ENCODE measurements around the gene ZNF827.
A peak's percentile ranks its signal among the peaks of the same experiment; 100 is the strongest.

ZNF827 gene

DNA sequence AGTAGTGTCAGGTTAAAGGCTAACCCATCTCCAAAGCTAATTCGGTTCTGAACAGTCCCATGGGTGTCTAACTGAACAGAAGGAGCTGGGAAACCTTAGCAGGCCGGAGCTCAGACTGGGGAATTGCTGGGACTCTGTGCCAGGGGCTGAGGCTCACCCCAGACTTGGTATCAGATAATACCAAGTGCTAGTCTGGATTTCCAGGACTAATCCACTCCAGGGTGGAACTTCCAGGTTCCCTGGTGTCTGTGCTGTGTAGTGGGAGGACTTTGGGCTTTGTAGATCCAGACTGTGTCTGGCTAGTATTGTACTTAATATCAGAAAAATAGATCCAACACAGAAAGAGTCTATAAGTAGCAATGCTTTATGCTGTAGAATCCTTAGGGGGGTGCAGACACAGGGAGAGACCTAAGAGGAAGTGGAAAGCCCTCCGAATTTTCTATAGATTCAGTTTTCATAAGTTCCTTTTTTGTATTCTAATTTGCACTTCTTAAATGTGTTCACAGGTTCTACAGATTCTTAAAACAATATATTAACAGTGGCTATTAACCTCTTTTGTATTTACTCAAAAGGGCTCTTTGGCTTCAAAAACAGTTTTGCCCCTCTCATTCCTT lies 4.1 kb downstream of the ZNF827 start:
- peak in 2 of 56 donors; percentile 5 to 6 for DNase-seq

DNA sequence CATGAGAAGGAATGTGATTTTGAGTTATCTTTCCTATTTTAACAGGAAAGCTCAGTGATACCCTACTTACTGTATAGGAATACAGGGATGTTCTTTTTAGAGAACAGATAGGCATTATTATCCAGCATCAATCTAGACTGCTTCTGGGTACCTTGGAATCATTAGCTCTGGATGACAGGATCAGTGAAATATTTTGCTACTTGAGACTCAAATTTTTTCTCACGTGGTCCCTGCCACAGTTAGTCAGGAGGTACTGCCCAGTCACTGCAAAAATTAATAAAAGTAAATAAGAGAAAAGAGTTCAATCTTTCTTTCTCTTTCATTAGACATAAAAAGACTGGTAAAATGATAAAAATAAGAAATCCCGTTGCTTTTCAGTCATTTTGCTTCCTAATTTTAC lies 5.5 kb downstream of the ZNF827 start:
- no peak for DNase-seq

DNA sequence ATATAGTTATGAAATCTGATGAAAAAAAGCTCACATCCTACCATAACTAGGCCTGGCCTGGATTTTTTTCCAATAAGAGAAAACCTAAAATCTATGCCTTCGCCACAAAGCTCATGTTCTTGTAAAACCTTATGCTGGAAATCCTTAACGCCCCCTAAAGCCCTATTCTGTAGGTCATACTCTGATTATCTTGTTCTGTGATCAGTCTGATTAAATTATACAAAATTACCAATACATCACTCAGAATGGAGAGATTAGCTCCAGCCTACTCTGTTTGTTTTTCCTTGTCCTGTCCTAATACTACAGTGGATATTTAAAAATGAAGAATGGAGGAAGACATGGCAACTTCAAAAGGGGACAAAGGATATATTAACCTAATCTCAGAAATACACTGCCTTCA lies 7.2 kb downstream of the ZNF827 start:
- DNase-seq, result no peak

DNA sequence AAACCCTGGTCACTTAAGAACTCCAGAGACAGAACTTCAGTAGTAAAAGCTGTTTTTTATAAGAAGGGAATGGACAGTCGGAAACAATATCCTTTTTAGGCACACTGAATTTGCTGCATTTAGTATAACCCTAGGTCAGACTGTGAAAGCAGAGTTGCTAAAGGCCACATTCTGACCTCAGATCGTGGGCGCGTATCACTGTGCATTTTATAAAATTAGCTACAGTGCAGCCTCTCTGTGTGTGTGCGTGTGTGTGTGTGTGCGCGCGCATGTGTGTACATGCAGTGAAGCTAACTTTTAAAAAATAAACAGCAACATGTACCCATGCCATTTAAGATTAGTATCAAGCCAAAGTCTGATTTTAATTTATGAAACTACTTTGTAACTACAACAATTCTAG lies 8.0 kb downstream of the ZNF827 start:
- no peak for DNase-seq

DNA sequence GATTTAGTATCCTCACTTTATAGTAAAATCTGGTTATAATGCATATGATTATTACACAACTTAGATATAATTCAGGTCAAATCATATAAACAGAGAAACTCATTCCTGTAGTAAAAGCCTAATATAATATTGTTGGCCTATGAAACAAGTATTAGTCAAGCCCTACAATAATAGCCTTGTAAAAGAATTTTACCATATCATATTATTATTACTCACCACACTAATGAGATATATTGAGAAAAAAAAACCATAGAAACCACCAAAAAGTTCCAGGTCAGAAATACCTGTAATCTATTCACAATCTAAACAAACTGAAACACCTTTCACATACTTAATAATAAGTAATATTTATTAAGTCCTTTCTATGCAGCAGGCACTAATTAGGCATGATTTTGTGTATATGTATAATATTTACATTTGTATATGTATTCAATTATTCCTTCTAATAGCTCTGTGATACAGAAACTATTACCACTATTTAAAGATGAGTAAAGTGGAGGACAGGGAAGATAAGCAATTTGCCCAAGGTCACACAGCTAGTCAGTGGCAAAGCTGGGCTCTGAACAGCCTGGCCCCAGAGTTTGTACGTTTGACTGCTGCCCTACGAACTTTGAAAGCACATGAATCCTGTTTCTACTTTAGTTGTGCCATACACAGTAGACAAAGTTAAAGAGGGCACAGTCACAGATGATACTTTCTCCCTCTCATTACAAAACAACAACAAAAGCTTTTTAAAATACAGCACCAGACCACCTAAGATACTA lies 9.0 kb downstream of the ZNF827 start:
- DNase-seq, result no peak

DNA sequence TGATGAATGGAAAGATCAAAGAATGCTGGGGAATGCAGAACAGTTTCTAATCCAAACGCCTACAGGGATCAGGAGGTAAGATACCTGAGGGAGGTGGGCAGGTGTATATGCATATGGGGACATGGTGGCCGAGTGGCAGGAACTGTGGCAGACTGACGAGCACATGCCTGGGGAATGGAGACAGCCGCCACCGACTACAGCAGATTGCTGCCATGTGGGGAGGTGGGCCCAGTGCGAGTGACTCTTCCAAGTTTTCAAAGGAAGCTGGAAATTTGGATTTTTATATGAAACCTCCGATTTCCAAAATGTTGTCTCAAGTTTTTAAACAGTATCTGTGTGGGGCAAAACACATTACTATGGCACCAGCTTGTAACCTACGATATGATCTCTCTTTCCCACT lies 9.9 kb downstream of the ZNF827 start:
- no peak for DNase-seq

DNA sequence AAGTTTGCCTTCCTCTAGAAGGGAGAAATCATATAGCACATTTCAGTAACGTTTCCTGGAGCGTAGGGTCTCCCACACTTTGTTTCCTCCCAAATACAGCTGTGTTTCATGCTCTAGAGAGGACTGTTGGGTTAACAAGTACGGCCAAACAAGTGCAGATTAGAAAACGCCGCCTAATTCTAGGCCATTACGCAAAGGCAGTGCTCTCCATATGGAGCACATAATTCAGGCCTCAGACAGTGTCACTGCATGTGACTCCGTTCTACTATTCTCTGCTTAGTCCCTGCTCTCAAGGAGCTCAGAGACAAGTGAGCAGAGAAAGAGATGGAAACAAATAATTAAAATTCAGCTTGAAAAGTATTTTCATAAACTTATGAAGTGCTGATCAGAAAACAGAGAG lies 11.6 kb downstream of the ZNF827 start:
- no peak for DNase-seq

DNA sequence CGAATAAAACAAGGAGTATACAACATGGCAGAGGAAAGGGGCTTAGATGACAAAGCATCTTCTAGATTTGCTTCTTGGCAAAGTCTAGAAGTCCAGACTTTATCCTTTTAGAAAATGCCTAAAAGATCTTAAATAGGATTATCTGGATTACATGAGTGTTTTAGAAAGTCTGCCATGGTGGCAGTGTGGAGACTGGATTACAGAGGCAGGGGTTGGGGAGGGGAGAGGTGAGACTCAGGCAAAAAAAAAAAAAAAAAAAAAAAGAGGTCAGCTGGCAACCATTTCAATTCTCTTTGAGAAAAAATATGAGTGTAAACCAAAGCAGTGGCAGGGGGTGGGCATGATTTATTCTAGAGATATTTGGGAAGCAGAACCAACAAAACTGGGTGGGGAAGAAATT lies 17.4 kb downstream of the ZNF827 start:
- no peak for DNase-seq

DNA sequence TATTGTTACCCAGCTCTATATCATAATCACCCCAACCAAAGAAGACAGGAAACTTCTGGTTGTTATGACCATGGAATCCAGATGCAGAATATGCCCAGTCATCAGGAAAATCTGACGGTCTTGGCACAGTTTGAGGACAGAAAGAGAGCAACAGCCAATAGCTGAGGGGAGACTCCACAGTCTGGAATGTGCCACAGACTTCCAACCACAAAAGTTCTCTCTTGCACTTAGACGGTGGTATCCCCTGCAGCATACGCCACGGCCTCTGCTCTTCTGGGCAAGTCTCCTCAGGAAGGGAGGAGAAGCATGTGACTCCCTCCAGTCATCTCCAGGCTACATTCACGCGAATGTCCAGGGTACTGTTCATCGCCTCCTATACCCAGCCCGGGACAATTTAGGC lies 18.4 kb downstream of the ZNF827 start:
- peak in 1 of 56 donors; percentile 8 for DNase-seq

DNA sequence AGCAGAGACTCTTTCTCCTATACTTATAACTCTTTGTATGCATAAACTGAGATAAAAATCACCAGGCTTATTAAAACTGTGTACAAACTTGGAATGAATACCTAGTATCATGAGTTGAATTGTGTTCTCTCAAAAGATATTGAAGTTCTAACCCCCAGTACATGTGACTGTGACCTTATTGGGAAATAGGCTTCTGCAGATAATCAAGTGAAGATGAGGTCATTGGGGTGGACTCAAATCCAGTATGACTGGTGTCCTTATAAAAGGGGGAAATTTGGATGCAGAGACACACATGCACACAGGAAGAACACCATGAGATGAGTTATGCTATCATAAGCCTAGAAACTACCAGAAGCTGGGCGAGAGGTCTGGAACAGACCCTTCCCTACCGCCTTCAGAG lies 26.2 kb downstream of the ZNF827 start:
- no peak for DNase-seq

DNA sequence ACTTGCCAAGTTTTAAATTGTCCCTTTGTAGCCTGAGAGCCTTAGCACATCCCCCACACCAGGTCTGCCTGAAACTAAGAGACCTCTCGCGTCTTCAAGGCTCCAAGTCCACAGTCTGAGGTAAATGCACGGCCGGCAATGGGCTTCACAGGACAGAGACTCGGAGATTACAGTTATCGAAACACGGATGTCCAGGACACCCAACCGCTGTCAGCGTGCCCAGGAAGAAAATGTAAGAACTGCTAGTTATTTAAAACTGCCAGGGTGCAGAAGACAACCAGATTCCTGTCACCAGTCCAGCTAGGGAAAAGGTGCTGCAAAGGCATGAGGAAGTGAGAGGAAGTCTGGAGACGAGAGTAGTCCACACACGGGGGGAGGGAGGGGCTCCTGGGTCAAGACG lies 28.9 kb downstream of the ZNF827 start:
- DNase-seq, result no peak

DNA sequence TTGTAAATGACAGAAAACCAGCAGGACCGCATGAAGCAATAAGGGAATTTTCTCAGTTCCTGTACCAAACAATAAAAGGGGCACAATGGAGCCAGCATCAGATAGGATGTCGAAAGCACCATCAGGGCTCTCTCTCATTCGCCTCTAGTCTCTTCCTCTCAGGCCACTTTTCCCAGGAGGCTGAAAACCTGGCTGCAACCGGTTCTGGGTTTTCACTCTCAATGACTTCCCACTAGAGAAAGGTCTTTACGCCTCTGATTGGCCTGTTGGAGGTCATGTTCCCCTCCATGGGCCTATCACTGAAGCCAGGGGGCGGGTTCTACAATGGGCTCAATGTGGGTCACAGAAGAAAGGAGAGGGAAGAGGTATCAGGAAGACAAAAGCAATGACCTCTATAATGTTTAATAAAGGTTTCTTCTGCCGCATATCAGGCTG lies 29.3 kb downstream of the ZNF827 start:
- DNase-seq, result peak in 17 of 56 donors; percentile 10 to 49 (median 26)

DNA sequence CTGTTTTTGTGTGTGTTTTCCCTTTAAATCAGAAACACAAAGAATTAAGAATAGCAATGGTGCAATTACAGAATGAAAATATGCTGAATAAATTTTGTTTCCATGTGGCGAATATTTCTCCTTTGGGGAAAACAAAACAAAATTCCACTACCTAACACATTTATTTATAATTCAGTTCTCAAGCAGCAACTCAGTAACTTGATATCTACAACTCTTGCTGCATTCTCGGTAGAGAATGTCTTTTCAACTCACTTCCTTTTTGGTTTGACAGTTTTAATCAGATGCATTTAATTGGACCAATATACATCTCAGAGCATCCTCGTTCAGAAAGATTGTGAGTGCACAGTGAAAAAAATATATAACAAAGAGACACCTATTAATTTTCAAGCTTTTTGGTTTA lies 30.8 kb downstream of the ZNF827 start:
- no peak for DNase-seq

DNA sequence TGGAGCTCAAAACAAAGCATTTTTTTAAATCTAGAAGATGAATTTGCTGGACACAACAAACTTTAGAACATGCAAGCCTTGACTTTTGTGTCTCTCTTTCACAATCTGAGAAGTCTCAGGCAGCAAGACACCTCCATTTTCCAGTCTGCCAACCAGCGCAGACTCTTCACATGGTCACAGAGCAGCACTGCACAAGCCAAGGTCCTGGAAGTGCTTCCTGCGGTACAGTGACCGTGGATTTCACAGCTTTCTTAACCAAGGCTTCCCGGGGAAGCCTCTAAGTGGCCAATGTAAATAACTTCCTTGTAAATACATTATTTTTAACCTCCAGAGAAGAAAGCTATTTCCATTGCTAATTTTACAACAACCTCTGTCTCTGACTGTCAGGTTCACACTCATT lies 31.2 kb downstream of the ZNF827 start:
- DNase-seq, result no peak

DNA sequence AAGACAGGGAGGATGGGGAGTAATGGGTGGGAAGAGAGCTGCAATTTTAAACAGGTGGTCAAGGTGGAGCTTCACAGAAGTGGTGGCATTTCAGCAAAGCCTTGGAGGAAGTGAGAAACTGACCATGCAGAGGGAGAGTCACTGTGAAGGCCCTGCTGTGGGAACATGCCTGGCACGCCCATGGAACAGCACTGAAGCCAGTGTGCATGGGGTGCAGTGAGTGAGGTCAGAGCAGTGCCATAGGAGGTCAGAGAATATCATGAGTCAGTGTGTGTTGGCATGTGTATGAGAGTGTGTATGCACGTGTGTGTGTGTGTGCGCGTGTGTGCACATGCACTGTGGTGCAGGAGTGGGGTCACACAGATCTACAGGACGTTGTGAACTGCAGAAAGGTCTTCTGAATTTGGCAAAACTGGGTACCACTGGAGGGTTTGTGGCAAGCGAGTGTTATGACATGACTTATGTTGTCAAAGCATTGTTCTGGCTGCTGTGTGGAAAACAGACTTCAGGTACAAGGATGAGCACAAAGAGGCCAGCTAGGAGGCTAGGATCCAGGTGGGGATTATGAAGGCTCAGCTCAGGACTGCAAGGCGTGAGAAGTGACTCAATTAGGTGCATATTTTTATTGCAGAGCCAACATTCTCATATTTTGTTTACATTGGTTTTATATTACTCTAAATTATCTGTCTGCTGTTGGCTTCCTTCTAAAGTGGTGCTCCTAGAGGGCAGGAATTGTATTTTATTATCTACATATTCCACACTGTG lies 34.0 kb downstream of the ZNF827 start:
- DNase-seq, result no peak

DNA sequence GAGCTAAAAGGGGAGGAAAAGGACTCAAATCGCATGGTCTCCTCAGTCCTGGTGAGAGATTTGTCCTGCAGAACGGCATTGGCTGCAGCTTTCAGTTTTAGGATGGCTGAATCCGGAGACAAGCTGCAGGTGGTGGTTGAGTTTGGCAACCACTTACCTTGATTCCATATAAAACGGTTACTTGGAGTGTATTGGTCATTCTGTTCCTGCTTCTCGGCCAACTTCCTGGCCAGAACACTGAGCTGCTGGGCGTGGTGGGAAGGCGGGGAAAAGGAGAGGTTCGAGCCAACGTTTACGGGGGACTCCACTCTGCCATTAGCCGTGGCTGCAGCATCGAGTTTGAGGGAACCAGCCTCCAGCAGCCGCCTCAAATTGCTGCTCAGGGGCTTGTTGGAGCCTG lies 36.1 kb downstream of the ZNF827 start:
- DNase-seq, result no peak

DNA sequence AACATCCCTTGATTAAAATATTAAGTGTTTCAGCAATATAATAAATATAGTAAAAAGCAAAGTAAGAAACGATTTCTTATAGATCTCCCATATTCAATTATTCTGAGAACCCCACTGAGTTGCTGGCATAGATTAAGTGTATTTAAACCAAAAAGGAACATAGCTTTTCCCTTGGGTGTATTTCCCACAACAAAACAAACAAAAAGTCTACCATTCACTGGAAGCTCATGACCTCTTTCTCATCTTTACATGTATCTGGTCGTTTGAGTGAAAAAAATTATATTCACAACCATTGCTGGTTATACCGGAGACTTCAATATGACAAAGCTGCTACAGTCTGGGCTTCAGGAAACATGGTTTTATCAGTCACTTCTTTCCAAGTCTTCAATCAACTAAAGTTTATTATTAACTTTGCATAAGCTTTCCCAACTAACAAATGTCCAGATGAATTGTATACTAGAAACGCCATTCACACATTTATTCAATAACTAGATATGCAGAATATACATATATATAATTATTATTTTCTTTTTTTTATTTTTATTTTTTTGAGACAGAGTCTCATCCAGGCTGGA lies 38.6 kb downstream of the ZNF827 start:
- DNase-seq, result no peak

DNA sequence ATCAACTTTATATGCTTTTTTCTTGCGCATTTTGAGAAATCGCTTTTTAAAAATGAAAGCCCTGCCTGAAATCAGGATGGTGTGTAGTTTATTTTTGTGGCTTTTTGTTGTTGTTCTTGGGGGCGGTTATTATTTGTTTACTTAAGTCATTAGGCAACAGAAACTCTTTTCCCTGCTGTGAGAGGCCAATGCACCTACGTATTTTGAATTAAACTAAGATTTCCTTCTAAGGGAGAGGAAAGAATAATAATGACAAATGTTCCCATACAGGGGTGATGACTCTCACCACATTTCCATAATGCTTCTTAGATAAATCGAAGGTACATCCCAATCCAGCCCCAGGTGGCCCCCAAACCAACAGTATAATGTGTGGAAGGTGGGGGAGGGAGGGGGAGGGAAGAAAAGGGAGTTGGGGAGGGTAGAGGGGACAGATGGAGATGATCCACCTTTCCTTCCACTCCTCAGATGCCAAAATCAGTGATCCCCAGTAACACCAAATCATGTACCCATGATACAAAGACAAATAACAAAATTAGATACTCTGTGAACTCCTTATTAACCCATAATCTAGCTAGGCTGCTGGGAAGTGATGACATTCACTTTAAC lies 39.6 kb downstream of the ZNF827 start:
- DNase-seq, result no peak

DNA sequence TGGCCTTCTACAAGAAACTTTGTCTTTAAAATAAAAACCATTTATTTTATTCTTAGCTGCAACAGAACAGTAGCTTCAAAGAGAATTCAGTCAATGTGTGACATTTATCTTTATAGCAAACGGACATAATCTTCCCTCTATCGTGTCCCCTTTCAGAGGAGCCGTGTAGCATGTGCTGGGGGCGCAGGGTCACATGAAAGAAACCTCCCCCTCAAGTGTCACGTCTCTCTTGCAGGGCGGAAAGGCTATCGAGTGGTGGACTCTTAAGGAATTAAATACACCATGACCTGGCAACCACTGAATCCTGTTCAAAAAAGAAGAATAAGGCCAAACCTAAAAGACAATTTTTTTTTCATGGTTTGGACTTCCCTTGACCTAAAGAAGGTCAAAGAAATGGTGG lies 40.2 kb downstream of the ZNF827 start:
- no peak for DNase-seq

DNA sequence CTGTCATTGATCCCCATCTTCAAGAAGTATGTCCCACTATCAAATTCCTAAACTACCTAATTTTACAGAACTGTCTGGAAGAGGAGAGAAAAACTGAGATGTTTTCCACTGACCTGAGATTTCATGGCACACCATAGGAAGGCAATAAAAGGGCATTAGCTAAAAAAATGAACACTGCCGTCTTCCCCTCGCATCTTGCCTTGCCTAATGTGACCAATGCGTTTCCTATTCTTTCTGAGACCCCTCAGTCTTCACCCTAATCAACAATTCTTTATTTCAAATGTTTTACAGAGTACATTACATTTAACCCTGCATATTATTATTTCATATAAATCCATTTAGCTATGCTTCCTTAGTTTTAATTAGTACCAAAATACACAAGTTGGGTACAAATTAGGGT lies 43.6 kb downstream of the ZNF827 start:
- DNase-seq, result no peak

DNA sequence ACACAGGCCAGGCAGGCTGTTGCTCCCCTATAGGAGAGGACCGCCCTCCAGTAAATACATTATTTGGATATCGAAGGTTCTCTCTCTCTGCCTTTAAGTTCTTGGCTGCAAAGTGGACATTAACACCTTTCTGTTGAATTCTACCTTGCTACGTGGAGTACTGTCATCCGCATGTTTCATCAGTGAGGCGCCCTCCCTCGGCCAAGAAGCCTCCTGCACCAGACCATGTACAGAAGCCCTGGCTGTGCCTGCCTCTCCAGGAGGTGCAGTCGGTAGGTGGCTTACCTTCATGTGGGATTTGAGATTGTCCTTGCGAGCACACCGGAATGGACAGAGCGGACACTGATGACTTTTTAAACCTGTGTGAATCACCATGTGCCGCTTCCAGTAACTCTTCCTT lies 46.7 kb downstream of the ZNF827 start:
- DNase-seq, result no peak

DNA sequence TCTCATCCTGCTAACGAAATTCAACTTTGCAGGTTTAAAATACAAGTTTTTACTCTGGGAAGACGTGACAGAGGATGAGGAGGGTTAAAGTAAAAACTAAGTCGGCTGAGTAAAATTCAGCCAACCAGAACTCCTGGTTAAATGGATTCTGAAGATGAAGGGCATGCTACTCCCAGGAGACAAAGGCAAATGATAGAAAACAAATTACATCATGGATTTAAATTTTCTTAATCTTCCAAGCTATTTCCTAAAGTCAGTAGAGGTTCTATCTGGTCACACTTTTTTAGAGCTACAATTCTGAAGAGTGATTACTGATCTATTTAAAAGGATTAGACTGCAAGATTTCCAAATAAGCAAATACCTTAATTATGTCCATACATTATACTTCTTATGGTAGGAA lies 47.9 kb downstream of the ZNF827 start:
- no peak for DNase-seq

Measured in nucleus accumbens (tissue), 56 donors.